K562 (cell line): ENCODE results near the gene ARHGAP12. TPM values are rescaled to one million over a fixed set of nuclear protein-coding genes. Genes with fewer than 3 reads are reported as not detected.

ENCODE experiments used
- ARNT ChIP-seq, 2 experiments: fragments of 450-650 bp; IDR thresholded peaks; 2 replicates each; pipeline ENCODE4 v1.6.1; 2016; ENCODE audit warnings: mild to moderate bottlenecking in 1 of 2
- CEBPB ChIP-seq: fragments of 450-650 bp; IDR thresholded peaks from 2 replicates; pipeline ENCODE4 v1.6.1; 2016; ENCODE audit warnings: missing genetic modification characterization, missing compliant biosample characterization
- ETV5 ChIP-seq: sonication (generic); formaldehyde crosslinking; IDR thresholded peaks from 2 replicates; pipeline ENCODE4 v1.4.0; 2020; ENCODE audit warnings: low read depth, mild to moderate bottlenecking, missing genetic modification reagents
- FOSL1 ChIP-seq: fragments of 200-800 bp; sonication (Bioruptor generic); conservative IDR thresholded peaks from 2 replicates; pipeline ENCODE4 v1.6.1; 2016; ENCODE audit warnings: missing genetic modification characterization, missing compliant biosample characterization
- KDM5B ChIP-seq: fragments of 200-600 bp; sonication (generic); IDR thresholded peaks from 2 replicates; pipeline ENCODE4 v1.6.1; 2012; ENCODE audit warnings: low read depth, mild to moderate bottlenecking, moderate library complexity, low read length, control low read depth, inconsistent platforms; ENCODE audit not compliant: insufficient replicate concordance
- MEIS2 ChIP-seq: fragments of 450-650 bp; IDR thresholded peaks from 2 replicates; pipeline ENCODE4 v1.6.1; 2014; ENCODE audit warnings: mild to moderate bottlenecking; ENCODE audit not compliant: partially characterized antibody
- RFX1 ChIP-seq: fragments of 450-650 bp; IDR thresholded peaks from 2 replicates; pipeline ENCODE4 v1.6.1; 2016; ENCODE audit warnings: mild to moderate bottlenecking, moderate library complexity
- SMARCA5 ChIP-seq: fragments of 450-650 bp; IDR thresholded peaks from 2 replicates; pipeline ENCODE4 v1.6.1; 2016
- TFAM ChIP-seq: fragments of 250-450 bp; sonication (Bioruptor Pico); conservative IDR thresholded peaks from 2 replicates; pipeline ENCODE4 v1.5.0; 2021; ENCODE audit warnings: mild to moderate bottlenecking, moderate library complexity
- ZC3H4 ChIP-seq: sonication (generic); formaldehyde crosslinking; IDR thresholded peaks from 2 replicates; pipeline ENCODE4 v1.9.0; 2021; ENCODE audit warnings: missing genetic modification reagents, borderline replicate concordance
- ZC3H8 ChIP-seq: fragments of 450-650 bp; IDR thresholded peaks from 2 replicates; pipeline ENCODE4 v1.6.1; 2017
- ZNF12 ChIP-seq: sonication (generic); formaldehyde crosslinking; IDR thresholded peaks from 2 replicates; pipeline ENCODE4 v1.4.0; 2020; ENCODE audit warnings: mild to moderate bottlenecking, missing genetic modification reagents
- ZNF134 ChIP-seq: fragments of 250-450 bp; sonication (Bioruptor Pico); conservative IDR thresholded peaks from 2 replicates; pipeline ENCODE4 v1.4.0; 2020
- ZNF23 ChIP-seq: fragments of 250-450 bp; sonication (Bioruptor Pico); IDR thresholded peaks from 2 replicates; pipeline ENCODE4 v1.4.0; 2020; ENCODE audit warnings: mild to moderate bottlenecking
- polyA plus RNA-seq, 8 experiments: library from polyadenylated mRNA; depleted of rRNA in 4 of 8; stranded (reverse) in 5 of 8; unstranded in 3 of 8; fragments of >200 nt; fragmentation: Nextera tagmentation in 2 of 8; fragmentation: Illumina TruSeq in 1 of 8; extraction: Ambion mirVana in 2 of 8; extraction: Trizol in 1 of 8; gene quantifications; 2 replicates each; pipeline versions ENCODE4 v1.2.1 to v1.2.3, GENCODE V29; 2011 to 2014; ENCODE audit warnings: inconsistent platforms in 1 of 8, missing spikeins in 1 of 8
- total RNA-seq, 7 experiments: library from RNA; depleted of rRNA in 6 of 7; stranded (reverse); fragments of >200 nt in 6 of 7; fragmentation: Illumina TruSeq in 2 of 7; extraction: Trizol in 2 of 7; gene quantifications; 2 replicates each; pipeline versions ENCODE4 v1.2.1 to v1.2.3, GENCODE V29; 2011 to 2021; ENCODE audit warnings: low replicate concordance in 1 of 7
- TF ChIP-seq, protein P1 (sequence below): fragments of 250-450 bp; sonication (Bioruptor Pico); IDR thresholded peaks from 2 replicates; pipeline ENCODE4 v1.5.0; 2021; ENCODE audit warnings: mild to moderate bottlenecking, moderate library complexity
- TF ChIP-seq, protein P2 (sequence below): fragments of 450-650 bp; IDR thresholded peaks from 2 replicates; pipeline ENCODE4 v1.6.1; 2018; ENCODE audit not compliant: partially characterized antibody
- TF ChIP-seq, protein P3 (sequence below), 2 experiments: fragments of 450-650 bp; IDR thresholded peaks; 2 replicates each; pipeline ENCODE4 v1.6.1; 2016
- TF ChIP-seq, protein P4 (sequence below): IDR thresholded peaks from 2 replicates; pipeline ENCODE4 v1.6.1; 2012; ENCODE audit warnings: low read depth, low read length, improper control_type of control experiment, borderline replicate concordance

Gene ARHGAP12
- total and polyA plus RNA-seq, 9 of the 15 experiments (the other 6 are each of a cell fraction or from before 2014, with no cell fraction given): 4.4 to 18.7 (median 10.1) TPM

DNA sequence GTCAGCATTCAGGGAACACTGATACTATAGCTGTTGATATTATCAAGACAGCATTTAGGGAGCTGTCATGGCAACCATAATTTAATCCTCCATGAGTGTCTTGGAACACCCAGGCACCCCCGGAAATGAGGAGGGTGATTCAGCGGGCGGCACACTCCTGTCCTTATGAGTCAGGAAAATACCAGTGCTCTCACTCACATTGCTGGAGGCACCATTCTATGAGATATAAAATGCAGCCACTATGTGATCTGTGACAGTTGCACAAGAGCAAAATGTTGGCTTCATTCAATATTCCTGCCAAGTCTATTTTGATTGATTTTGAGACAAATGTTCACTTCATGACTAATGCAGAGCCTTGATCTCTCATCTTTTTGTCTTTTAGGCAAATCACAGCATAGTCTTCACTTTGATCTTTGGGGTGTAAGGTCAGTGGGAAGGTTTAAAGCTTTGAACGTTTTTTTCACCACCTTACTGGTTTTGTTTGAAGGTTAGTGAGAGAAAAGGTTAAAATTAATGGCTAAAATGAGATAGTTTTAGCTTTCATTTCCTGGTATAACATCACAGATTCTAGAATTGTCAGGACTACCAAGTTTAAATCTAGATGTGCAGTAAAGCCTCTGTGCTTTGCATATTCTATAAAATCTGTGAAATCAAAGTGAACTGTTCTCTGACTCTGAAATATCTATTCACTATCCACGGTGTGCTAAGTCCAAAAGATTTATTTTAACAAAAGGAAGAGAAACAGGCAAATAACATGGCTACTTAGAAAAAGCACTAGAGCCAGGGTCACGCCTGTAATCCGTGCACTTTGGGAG, 12.4 kb upstream of the ARHGAP12 start (continued):
- TF ChIP-seq, protein P1, sequence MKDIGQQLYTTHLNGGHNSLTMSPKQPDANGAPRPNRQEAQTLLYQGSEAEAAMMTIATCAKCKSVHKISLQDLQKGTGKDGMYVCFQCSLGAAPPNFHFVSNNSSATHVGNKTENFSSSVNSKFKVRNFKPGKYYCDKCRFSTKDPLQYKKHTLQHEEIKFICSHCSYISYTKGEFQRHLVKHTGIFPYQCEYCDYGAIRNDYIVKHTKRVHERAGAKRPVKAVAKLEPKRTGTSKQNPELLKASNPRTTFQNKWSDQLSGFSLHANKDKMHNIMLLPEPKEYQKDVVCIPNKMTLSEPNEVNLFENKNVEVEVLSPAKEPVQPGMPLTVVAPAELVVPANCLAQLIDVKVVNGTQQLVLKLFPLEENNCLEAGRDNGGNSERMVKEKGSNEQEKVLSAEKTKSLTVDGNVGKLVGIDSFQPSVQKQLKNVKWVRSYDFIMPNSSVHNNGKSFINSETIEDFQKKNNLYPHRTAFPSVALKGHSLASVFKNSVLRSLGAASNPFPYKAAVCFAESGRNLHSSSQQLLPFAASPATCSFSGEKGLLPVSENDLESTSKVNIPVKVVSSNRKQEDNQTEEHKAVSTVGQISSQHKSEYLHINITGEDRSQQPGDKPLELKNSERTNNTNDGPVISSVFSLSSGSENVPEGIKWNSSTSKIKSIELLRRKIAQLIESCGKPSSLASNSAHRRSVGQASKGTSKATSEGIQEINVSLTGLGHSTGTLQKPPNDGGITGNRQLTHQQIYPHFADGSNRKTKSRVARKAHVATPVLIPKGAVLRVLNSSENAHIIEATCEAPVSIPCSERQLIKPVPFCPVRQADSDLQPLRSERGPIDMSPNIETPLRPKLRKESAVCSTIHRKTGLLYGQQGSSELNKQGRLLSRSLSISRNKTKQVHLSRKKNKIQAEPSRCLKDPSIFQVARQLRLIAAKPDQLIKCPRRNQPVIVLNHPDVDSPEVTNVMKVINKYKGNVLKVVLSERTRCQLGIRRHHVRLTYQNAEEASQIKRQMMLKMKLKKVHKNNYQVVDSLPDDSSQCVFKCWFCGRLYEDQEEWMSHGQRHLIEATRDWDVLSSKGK (CRISPR knock-in tag): no peak
- no peak for TF ChIP-seq SMARCA5
- TF ChIP-seq RFX1: peak; percentile 86
- TF ChIP-seq TFAM: no peak
- no peak for TF ChIP-seq ZNF134
- TF ChIP-seq ZNF23 (CRISPR knock-in tag): no peak
- no peak for TF ChIP-seq ZC3H4 (CRISPR knock-in tag)
- TF ChIP-seq, protein P2, sequence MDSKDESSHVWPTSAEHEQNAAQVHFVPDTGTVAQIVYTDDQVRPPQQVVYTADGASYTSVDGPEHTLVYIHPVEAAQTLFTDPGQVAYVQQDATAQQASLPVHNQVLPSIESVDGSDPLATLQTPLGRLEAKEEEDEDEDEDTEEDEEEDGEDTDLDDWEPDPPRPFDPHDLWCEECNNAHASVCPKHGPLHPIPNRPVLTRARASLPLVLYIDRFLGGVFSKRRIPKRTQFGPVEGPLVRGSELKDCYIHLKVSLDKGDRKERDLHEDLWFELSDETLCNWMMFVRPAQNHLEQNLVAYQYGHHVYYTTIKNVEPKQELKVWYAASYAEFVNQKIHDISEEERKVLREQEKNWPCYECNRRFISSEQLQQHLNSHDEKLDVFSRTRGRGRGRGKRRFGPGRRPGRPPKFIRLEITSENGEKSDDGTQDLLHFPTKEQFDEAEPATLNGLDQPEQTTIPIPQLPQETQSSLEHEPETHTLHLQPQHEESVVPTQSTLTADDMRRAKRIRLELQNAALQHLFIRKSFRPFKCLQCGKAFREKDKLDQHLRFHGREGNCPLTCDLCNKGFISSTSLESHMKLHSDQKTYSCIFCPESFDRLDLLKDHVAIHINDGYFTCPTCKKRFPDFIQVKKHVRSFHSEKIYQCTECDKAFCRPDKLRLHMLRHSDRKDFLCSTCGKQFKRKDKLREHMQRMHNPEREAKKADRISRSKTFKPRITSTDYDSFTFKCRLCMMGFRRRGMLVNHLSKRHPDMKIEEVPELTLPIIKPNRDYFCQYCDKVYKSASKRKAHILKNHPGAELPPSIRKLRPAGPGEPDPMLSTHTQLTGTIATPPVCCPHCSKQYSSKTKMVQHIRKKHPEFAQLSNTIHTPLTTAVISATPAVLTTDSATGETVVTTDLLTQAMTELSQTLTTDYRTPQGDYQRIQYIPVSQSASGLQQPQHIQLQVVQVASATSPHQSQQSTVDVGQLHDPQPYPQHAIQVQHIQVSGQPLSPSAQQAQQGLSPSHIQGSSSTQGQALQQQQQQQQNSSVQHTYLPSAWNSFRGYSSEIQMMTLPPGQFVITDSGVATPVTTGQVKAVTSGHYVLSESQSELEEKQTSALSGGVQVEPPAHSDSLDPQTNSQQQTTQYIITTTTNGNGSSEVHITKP: peak; percentile 6
- TF ChIP-seq, protein P3, sequence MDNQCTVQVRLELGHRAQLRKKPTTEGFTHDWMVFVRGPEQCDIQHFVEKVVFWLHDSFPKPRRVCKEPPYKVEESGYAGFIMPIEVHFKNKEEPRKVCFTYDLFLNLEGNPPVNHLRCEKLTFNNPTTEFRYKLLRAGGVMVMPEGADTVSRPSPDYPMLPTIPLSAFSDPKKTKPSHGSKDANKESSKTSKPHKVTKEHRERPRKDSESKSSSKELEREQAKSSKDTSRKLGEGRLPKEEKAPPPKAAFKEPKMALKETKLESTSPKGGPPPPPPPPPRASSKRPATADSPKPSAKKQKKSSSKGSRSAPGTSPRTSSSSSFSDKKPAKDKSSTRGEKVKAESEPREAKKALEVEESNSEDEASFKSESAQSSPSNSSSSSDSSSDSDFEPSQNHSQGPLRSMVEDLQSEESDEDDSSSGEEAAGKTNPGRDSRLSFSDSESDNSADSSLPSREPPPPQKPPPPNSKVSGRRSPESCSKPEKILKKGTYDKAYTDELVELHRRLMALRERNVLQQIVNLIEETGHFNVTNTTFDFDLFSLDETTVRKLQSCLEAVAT (IDR thresholded peaks at IDR 0.05): no peak
- TF ChIP-seq ZC3H8: no peak
- TF ChIP-seq ETV5 (CRISPR knock-in tag): 0 out of 2 replicates have a peak, but pooled peaks have one; percentile 27
- TF ChIP-seq CEBPB (tag): peak; percentile 15; the same call in 1 of the 2 replicates
- peak; percentile 38 for TF ChIP-seq MEIS2
- no peak for TF ChIP-seq ZNF12 (CRISPR knock-in tag)
- no peak for TF ChIP-seq KDM5B
- peak; percentile 91 for TF ChIP-seq FOSL1 (tag)
- TF ChIP-seq, protein P4, sequence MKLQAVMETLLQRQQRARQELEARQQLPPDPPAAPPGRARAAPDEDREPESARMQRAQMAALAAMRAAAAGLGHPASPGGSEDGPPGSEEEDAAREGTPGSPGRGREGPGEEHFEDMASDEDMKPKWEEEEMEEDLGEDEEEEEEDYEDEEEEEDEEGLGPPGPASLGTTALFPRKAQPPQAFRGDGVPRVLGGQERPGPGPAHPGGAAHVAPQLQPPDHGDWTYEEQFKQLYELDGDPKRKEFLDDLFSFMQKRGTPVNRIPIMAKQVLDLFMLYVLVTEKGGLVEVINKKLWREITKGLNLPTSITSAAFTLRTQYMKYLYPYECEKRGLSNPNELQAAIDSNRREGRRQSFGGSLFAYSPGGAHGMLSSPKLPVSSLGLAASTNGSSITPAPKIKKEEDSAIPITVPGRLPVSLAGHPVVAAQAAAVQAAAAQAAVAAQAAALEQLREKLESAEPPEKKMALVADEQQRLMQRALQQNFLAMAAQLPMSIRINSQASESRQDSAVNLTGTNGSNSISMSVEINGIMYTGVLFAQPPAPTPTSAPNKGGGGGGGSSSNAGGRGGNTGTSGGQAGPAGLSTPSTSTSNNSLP: 0 out of 2 replicates have a peak, but pooled peaks have one; percentile 58
- no peak for TF ChIP-seq ARNT (IDR thresholded peaks at IDR 0.05)
